HUES48 (cell line): ENCODE data around the gene AGBL4.

Source experiments
- H3K27ac ChIP-seq: one replicate; pipeline ENCODE4 v1.7.0; 2013; ENCODE audit warnings: low read depth, low read length, inconsistent platforms
- H3K27me3 ChIP-seq: 2 replicates; pipeline ENCODE4 v1.6.1; 2013; ENCODE audit warnings: mild to moderate bottlenecking, low read length; ENCODE audit not compliant: control insufficient read depth, insufficient read depth
- H3K36me3 ChIP-seq: 2 replicates; pipeline ENCODE4 v1.6.1; 2013; ENCODE audit warnings: low read length; ENCODE audit not compliant: control insufficient read depth, insufficient read depth
- H3K4me1 ChIP-seq: 2 replicates; pipeline ENCODE4 v1.6.1; 2013; ENCODE audit warnings: mild to moderate bottlenecking, low read length; ENCODE audit not compliant: control insufficient read depth, insufficient read depth
- H3K4me3 ChIP-seq: 2 replicates; pipeline ENCODE4 v1.5.1; 2013; ENCODE audit warnings: mild to moderate bottlenecking, low read depth, low read length
- H3K9ac ChIP-seq: 2 replicates; pipeline ENCODE4 v1.6.1; 2013; ENCODE audit warnings: mild to moderate bottlenecking, low read depth, low read length, moderate library complexity
- H3K9me3 ChIP-seq: 2 replicates; pipeline ENCODE4 v1.6.1; 2013; ENCODE audit warnings: low read length; ENCODE audit not compliant: control insufficient read depth, insufficient read depth

The AGBL4 gene

GRCh38 chr1:48903291-48903690, 1120.5 kb downstream of the AGBL4 start:
- Histone ChIP-seq H3K9me3 (no peaks in the 10 kb centered on the region), H3K4me1 (no peaks in the 10 kb centered on the region), H3K27me3 (no peaks in the 10 kb centered on the region), H3K27ac (no peak overlapping the region), H3K9ac (no peak overlapping the region), H3K36me3 (no peaks in the 10 kb centered on the region), H3K4me3 (no peak overlapping the region)

- Histone ChIP-seq H3K27ac (no peak overlapping the region), H3K9ac (no peak overlapping the region), H3K27me3 (no peaks in the 10 kb centered on the region), H3K36me3 (no peaks in the 10 kb centered on the region), H3K4me1 (no peaks in the 10 kb centered on the region), H3K9me3 (no peaks in the 10 kb centered on the region), H3K4me3 (no peak overlapping the region)
Measured at GRCh38 chr1:48898894-48899293, 1124.9 kb downstream of the AGBL4 start.

GRCh38 chr1:48889615-48890014, 1134.1 kb downstream of the AGBL4 start:
- no peak overlapping the region for H3K4me3 ChIP-seq
- H3K27me3 ChIP-seq = no peaks in the 10 kb centered on the region
- no peak overlapping the region for H3K27ac ChIP-seq
- H3K9me3 ChIP-seq = no peaks in the 10 kb centered on the region
- H3K4me1 ChIP-seq = peaks cover 29% of the 10 kb centered on the region
- H3K9ac ChIP-seq = no peak overlapping the region
- no peaks in the 10 kb centered on the region for H3K36me3 ChIP-seq

- H3K9ac ChIP-seq = no peak overlapping the region
- H3K27ac ChIP-seq = no peak overlapping the region
Measured at GRCh38 chr1:48889082-48889481, 1134.7 kb downstream of the AGBL4 start.

GRCh38 chr1:48887796-48888195, 1136.0 kb downstream of the AGBL4 start:
- Histone ChIP-seq H3K9me3 (no peaks in the 10 kb centered on the region), H3K4me1 (peaks cover 28% of the 10 kb centered on the region), H3K36me3 (no peaks in the 10 kb centered on the region), H3K27ac (no peak overlapping the region), H3K27me3 (no peaks in the 10 kb centered on the region), H3K9ac (no peak overlapping the region), H3K4me3 (no peak overlapping the region)

More at GRCh38 chr1:48889082-48889481, 1134.7 kb downstream of the AGBL4 start:
- Histone ChIP-seq H3K27me3 (no peaks in the 10 kb centered on the region), H3K4me3 (no peak overlapping the region), H3K36me3 (no peaks in the 10 kb centered on the region), H3K9me3 (no peaks in the 10 kb centered on the region), H3K4me1 (peaks cover 30% of the 10 kb centered on the region)

GRCh38 chr1:48882020-48882419, 1141.7 kb downstream of the AGBL4 start:
- 0 out of 2 replicates have a peak, but pooled peaks cover 3% of the 10 kb centered on the region for H3K4me1 ChIP-seq
- H3K9me3 ChIP-seq = no peaks in the 10 kb centered on the region
- H3K27ac ChIP-seq = no peak overlapping the region
- no peak overlapping the region for H3K4me3 ChIP-seq
- H3K36me3 ChIP-seq = no peaks in the 10 kb centered on the region
- no peak overlapping the region for H3K9ac ChIP-seq
- no peaks in the 10 kb centered on the region for H3K27me3 ChIP-seq

- Histone ChIP-seq H3K27ac (no peak overlapping the region), H3K4me1 (peaks cover 30% of the 10 kb centered on the region), H3K27me3 (no peaks in the 10 kb centered on the region), H3K4me3 (no peak overlapping the region), H3K9ac (no peak overlapping the region), H3K36me3 (no peaks in the 10 kb centered on the region), H3K9me3 (no peaks in the 10 kb centered on the region)
Measured at GRCh38 chr1:48878191-48878940, 1145.4 kb downstream of the AGBL4 start.

GRCh38 chr1:48876330-48876785, 1147.4 kb downstream of the AGBL4 start:
- no peak overlapping the region for H3K4me3 ChIP-seq
- H3K4me1 ChIP-seq = peaks cover 37% of the 10 kb centered on the region
- H3K9ac ChIP-seq = no peak overlapping the region
- no peaks in the 10 kb centered on the region for H3K9me3 ChIP-seq
- no peaks in the 10 kb centered on the region for H3K27me3 ChIP-seq
- no peaks in the 10 kb centered on the region for H3K36me3 ChIP-seq
- H3K27ac ChIP-seq = no peak overlapping the region

- no peaks in the 10 kb centered on the region for H3K36me3 ChIP-seq
- H3K9me3 ChIP-seq = no peaks in the 10 kb centered on the region
- no peaks in the 10 kb centered on the region for H3K27me3 ChIP-seq
- peaks cover 37% of the 10 kb centered on the region for H3K4me1 ChIP-seq
- H3K27ac ChIP-seq = no peak overlapping the region
- H3K4me3 ChIP-seq = no peak overlapping the region
- H3K9ac ChIP-seq = no peak overlapping the region
Measured at GRCh38 chr1:48875552-48876329, 1148.0 kb downstream of the AGBL4 start.

- Histone ChIP-seq H3K27ac (peak overlapping the region; percentile 65), H3K36me3 (no peaks in the 10 kb centered on the region), H3K27me3 (no peaks in the 10 kb centered on the region), H3K9me3 (no peaks in the 10 kb centered on the region), H3K9ac (no peak overlapping the region), H3K4me3 (no peak overlapping the region), H3K4me1 (peaks cover 41% of the 10 kb centered on the region)
Measured at GRCh38 chr1:48873944-48874343, 1149.8 kb downstream of the AGBL4 start.

GRCh38 chr1:48870596-48870995, 1153.2 kb downstream of the AGBL4 start:
- H3K27me3 ChIP-seq = no peaks in the 10 kb centered on the region
- no peaks in the 10 kb centered on the region for H3K36me3 ChIP-seq
- no peaks in the 10 kb centered on the region for H3K9me3 ChIP-seq
- peaks cover 32% of the 10 kb centered on the region for H3K4me1 ChIP-seq
- H3K27ac ChIP-seq = no peak overlapping the region
- no peak overlapping the region for H3K4me3 ChIP-seq
- no peak overlapping the region for H3K9ac ChIP-seq
